ENCODE data around the gene PIK3R6.

GRCh38 chr17:8806253-8806925, 61.1 kb downstream of the PIK3R6 start:
- TF ChIP-seq EZH2phosphoT487 (IDR thresholded peaks at IDR 0.05; ENCODE audit: insufficient read depth, low read depth) = no peak
- TF ChIP-seq EZH2 (IDR thresholded peaks at IDR 0.05; ENCODE audit: insufficient read depth, poor library complexity, severe bottlenecking) = no peak
